GM18502 (cell line): ENCODE results near the gene LUC7L.
A peak's percentile ranks its signal among the peaks of the same experiment; 100 is the strongest.
"Not testable (repeated sequence)": the region's sequence is repeated elsewhere in the genome, so short reads cannot be mapped to it uniquely, and the experiment has no call there.

ENCODE experiments used
- ATAC-seq: cut with Tn5 transposase; IDR thresholded peaks from one replicate; pipeline ENCODE4 v1.9.1; 2021; ENCODE audit warnings: mild to moderate bottlenecking; ENCODE audit not compliant: unreplicated experiment, poor library complexity

The LUC7L gene

GRCh38 chr16:234468-235305 lies 5.4 kb upstream of the LUC7L start, which contains the start of gene FAM234A:
Gene FAM234A (plus strand): TSS chr16:234821. CDS start chr16:254414, 19,593 bp downstream.
- peak; percentile 82 for ATAC-seq

- ATAC-seq: no peak
Measured at GRCh38 chr16:230949-231348, 1.7 kb upstream of the LUC7L start.

- not testable (repeated sequence) for ATAC-seq
Measured at GRCh38 chr16:230351-230750, 1.1 kb upstream of the LUC7L start.

DNA sequence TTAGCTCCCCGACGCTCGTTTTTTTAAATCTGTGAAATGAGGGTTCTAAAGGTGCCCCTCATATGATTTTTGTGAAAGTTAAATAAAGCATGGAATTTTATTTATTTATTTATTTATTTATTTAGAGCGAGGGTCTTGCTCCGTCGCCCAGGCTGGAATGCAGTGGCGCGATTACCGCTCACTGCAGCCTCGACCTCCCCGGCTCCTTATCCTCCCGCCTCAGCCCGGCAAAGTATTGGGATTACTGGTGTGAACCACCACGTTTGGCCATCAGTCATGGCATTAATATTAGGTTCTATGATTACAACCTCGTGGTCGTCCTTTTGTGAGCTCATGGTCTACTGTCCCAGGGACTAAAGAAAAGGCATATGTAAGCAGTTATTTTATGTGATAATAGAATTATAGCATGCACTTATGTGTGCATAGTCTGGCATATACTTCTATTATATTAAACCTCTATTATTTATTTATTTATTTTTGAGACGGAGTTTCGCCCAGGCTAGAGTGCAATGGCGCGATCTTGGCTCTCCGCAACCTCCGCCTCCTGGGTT lies 557 bp upstream of the LUC7L start:
- ATAC-seq: no peak

GRCh38 chr16:228151-228851 lies 948 bp downstream of the LUC7L start:
- ATAC-seq: peak; percentile 13

GRCh38 chr16:220021-220420 lies 9.2 kb downstream of the LUC7L start:
- no peak for ATAC-seq

GRCh38 chr16:212999-213398 lies 16.2 kb downstream of the LUC7L start:
- ATAC-seq: no peak

GRCh38 chr16:211631-212180 lies 17.5 kb downstream of the LUC7L start:
- not testable (repeated sequence) for ATAC-seq

GRCh38 chr16:209359-209758 lies 19.9 kb downstream of the LUC7L start:
- not testable (repeated sequence) for ATAC-seq

GRCh38 chr16:204046-204445 lies 25.2 kb downstream of the LUC7L start:
- ATAC-seq: not testable (repeated sequence)

DNA sequence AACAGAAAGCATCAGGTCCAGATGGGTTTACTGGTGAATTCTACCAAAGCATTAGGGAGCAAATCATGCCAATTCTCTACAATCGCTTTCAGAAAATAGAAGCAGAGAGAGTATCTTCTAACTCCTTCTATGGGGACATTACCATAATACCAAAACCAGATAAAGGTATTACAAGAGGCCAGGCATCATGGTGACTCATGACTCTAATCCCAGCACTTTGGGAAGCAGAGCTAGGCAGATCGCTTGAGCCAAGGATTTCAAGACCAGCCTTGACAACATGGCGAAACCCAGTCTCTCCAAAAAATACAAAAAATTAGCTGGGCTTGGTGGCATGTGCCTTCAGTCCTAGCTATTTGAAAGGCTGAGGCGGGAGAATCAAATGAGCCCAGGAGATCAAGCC lies 26.0 kb downstream of the LUC7L start:
- no peak for ATAC-seq

GRCh38 chr16:200388-200787 lies 28.9 kb downstream of the LUC7L start:
- no peak for ATAC-seq

DNA sequence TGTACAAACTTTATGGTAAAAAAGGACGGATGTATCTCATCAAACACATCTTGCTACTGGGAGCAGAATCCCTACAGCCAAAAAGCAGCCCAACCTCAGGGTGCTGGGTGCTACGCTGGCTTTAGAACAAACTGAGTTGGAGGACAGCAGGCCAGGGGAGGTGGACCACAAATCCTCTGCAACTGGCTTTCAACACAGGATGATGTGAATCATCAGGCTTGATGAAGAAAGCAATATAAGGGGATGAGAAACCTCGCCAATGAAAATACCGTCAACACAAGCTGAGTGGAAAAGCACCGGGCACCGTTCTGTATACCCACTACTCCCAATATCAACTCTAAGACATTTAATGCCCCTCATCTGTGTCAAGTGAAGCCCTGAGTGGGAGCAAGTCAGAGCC lies 34.7 kb downstream of the LUC7L start:
- ATAC-seq: no peak

- ATAC-seq: no peak
Measured at GRCh38 chr16:193441-193840, 35.8 kb downstream of the LUC7L start.

GRCh38 chr16:192686-193085 lies 36.6 kb downstream of the LUC7L start:
- ATAC-seq: no peak

GRCh38 chr16:191831-192230 lies 37.4 kb downstream of the LUC7L start:
- no peak for ATAC-seq

- ATAC-seq: no peak
Measured at GRCh38 chr16:189604-190186, 39.6 kb downstream of the LUC7L start.

- ATAC-seq: no peak
Measured at GRCh38 chr16:188674-189073, 40.6 kb downstream of the LUC7L start.

- ATAC-seq: no peak
Measured at GRCh38 chr16:187330-187729, 41.9 kb downstream of the LUC7L start.

DNA sequence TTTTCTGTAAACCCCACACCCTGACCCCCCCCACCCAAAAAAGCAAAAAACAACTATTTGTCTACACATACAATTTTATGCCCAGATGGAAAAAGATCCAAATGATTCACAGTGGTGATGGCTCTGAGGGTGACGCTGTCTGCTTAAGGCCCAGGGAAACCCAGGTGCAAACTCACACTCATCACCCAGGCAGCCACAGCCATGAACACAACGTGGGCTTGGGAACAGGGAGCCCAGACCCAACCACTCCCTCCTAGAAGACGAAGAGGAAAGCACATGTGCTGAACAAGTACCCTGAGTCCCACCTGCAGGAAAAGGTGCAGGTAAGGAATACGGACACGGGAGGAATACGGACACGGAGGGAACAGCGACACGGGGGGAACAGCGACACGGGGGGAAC lies 43.6 kb downstream of the LUC7L start:
- no peak for ATAC-seq

DNA sequence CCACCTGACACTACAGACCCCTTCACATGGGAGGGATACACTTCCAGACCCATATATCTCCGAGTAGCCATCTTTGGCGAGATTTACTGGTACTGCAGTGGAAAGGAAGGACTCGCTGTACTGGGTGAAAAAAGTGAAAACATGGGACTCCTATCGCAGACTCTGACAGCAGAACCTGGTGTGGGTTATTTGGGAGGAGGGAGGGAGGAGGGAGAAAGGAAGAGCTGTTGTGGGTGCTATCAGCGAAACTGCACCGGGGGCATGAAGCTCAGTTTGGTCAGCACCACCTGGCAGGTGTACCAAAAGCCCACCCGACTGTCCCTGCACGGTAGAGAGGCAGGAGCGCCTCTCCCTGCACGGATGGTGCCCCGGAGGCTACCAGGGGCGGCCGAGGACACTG lies 44.0 kb downstream of the LUC7L start:
- ATAC-seq: no peak
